Upper lobe of left lung (tissue), 6 donors: ENCODE data around the gene NOTCH1. TPM values are rescaled to one million over a fixed set of nuclear protein-coding genes. Genes with fewer than 3 reads are reported as not detected.

Experiments
- ATAC-seq, 2 donors: fragments of 200-7000 bp; cut with Tn5 transposase; one replicate each; pipeline ENCODE4 v1.9.1; 2022; ENCODE audit warnings: mild to moderate bottlenecking in 2 of 2, moderate library complexity in 2 of 2; ENCODE audit not compliant: low FRiP score in 2 of 2
- DNase-seq, 2 donors: peaks; one replicate each; pipeline ENCODE4 v3.0.0-alpha.2; 2019 to 2020
- H3K27ac ChIP-seq, 4 donors: fragments of 200-600 bp; sonication (generic); one replicate each; pipeline ENCODE4 v1.5.1; 2016 to 2019
- H3K27me3 ChIP-seq, 4 donors: fragments of 200-600 bp; sonication (generic); one replicate each; pipeline ENCODE4 v1.5.1; 2017 to 2019
- H3K36me3 ChIP-seq, 4 donors: fragments of 200-600 bp; sonication (generic); one replicate each; pipeline ENCODE4 v1.5.1; 2016 to 2019
- H3K4me1 ChIP-seq, 4 donors: fragments of 200-600 bp; sonication (generic); one replicate each; pipeline ENCODE4 v1.5.1; 2018 to 2019
- H3K4me3 ChIP-seq, 4 donors: fragments of 200-600 bp; sonication (generic); one replicate each; pipeline ENCODE4 v1.5.1; 2017 to 2019; ENCODE audit warnings: mild to moderate bottlenecking in 2 of 4, moderate library complexity in 1 of 4
- H3K9me3 ChIP-seq, 4 donors: fragments of 200-600 bp; sonication (generic); one replicate each; pipeline ENCODE4 v1.5.1; 2018 to 2019
- EP300 ChIP-seq, 4 donors: sonication (generic); formaldehyde crosslinking; IDR thresholded peaks; one replicate each; pipeline ENCODE4 v1.5.1; 2017; ENCODE audit warnings: antibody characterized with exemption in 4 of 4, control low read depth in 2 of 4
- POLR2A ChIP-seq, 4 donors: fragments of 450-650 bp; IDR thresholded peaks; one replicate each; pipeline ENCODE4 v1.5.1; 2016 to 2017; ENCODE audit warnings: antibody characterized with exemption in 4 of 4, mild to moderate bottlenecking in 2 of 4
- POLR2AphosphoS5 ChIP-seq, 2 donors: sonication (generic); formaldehyde crosslinking; IDR thresholded peaks; one replicate each; pipeline ENCODE4 v1.5.1; 2017; ENCODE audit warnings: antibody characterized with exemption in 2 of 2
- WGBS, 2 donors: methylation state at CpG; one replicate each; pipeline ENCODE4 v1.1.5; 2017 to 2018; 5-methylcytosine and 5-hydroxymethylcytosine counted together
- total RNA-seq, 6 donors: library from RNA; depleted of rRNA in 4 of 6; stranded (reverse); fragments of >200 nt in 4 of 6; gene quantifications; one replicate each; pipeline versions ENCODE4 v1.1.0 to v1.2.1, GENCODE V29; 2016 to 2021
- TF ChIP-seq, protein P1 (sequence below), 6 experiments: fragments of 450-650 bp in 4 of 6; fragments of 200-600 bp in 2 of 6; sonication (generic) in 2 of 6; IDR thresholded peaks; one replicate each; pipeline ENCODE4 v1.5.1; 2016 to 2019; ENCODE audit warnings: antibody characterized with exemption in 6 of 6
- donor health status: DM: no; HTN: no; CAD: no; lungs with moderate emphysema.
- donor health status: DM: no; HTN: yes; CAD: no; lungs with severe emphysema.

Gene NOTCH1
- total RNA-seq, 6 donors from 2014 or later: 49.6 to 175 (median 110) TPM

DNA sequence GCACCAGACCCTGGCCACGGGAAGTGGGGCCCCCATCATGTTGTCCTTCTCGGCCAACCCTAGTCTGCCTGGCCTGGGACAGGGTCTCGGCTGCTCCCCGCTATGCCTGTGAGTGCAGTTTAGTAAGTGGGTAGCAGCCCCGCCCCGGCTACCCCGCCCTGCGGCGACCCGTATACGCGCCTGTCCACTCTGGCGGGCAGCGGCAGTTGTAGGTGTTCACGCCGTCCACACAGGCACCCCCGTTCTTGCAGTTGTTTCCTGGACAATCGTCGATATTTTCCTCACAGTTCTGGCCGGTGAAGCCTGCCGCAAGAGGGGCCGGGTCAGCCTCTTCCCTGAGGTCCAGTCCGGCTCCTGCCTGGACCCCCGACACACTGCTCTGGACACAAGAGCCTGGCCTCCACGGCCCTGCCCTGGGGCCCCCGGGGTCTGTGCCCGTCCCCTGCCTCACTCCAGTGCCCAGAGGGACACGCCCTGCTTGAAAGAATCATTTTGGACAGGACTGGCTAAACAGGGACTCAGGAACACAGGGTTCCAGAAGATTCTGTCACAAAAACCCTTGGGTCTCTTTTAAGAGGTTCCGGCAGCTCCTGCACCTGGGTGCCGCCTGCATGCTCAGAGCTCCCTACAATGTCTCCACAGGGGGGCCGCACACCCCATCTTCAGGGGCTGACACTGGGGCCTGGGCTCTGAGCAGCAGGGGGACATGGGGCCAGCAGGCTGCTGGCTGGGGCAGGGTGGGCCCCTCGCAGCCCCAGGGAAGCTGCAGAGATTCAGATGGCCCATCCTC, 26.4 kb downstream of the NOTCH1 start:
- DNase-seq (peak in 1 of 2 donors; percentile 82), ATAC-seq (peak in 1 of 2 donors; percentile 13)
- Histone ChIP-seq H3K27ac (peak overlapping the region; percentile 80 to 87 (median 86)), H3K9me3 (no peaks in the 10 kb centered on the region), H3K27me3 (no peaks in the 10 kb centered on the region), H3K4me3 (peak overlapping the region in 3 of 4 donors; percentile 15 to 33 (median 31)), H3K36me3 (peaks cover 23 to 84% (median 65%) of the 10 kb centered on the region in 4 donors), H3K4me1 (peaks cover 47 to 80% (median 65%) of the 10 kb centered on the region in 4 donors)
- WGBS, 2 donors: 78 to 79% methylated on average over 25 to 31 of the region's 32 CpGs
- TF ChIP-seq POLR2AphosphoS5 (IDR thresholded peaks at IDR 0.05) (no peak), EP300 (IDR thresholded peaks at IDR 0.05) (peak in 1 of 4 donors; percentile 21), POLR2A (IDR thresholded peaks at IDR 0.05) (peak in 1 of 4 donors; percentile 41)
- TF ChIP-seq, protein P1, sequence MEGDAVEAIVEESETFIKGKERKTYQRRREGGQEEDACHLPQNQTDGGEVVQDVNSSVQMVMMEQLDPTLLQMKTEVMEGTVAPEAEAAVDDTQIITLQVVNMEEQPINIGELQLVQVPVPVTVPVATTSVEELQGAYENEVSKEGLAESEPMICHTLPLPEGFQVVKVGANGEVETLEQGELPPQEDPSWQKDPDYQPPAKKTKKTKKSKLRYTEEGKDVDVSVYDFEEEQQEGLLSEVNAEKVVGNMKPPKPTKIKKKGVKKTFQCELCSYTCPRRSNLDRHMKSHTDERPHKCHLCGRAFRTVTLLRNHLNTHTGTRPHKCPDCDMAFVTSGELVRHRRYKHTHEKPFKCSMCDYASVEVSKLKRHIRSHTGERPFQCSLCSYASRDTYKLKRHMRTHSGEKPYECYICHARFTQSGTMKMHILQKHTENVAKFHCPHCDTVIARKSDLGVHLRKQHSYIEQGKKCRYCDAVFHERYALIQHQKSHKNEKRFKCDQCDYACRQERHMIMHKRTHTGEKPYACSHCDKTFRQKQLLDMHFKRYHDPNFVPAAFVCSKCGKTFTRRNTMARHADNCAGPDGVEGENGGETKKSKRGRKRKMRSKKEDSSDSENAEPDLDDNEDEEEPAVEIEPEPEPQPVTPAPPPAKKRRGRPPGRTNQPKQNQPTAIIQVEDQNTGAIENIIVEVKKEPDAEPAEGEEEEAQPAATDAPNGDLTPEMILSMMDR (IDR thresholded peaks at IDR 0.05): no peak

GRCh38 chr9:136518623-136519022, 27.2 kb downstream of the NOTCH1 start:
- ATAC-seq: no peak
- H3K4me1 ChIP-seq: peaks cover 45 to 72% (median 59%) of the 10 kb centered on the region in 4 donors
- peak overlapping the region in 3 of 4 donors; percentile 85 to 87 (median 86) for H3K27ac ChIP-seq
- 77 to 86% methylated on average over 5 to 18 of the region's 18 CpGs for WGBS, 2 donors
- H3K9me3 ChIP-seq: no peaks in the 10 kb centered on the region
- TF ChIP-seq POLR2AphosphoS5 (IDR thresholded peaks at IDR 0.05): peak in 1 of 2 donors; percentile 21
- TF ChIP-seq EP300 (IDR thresholded peaks at IDR 0.05): no peak
- TF ChIP-seq, protein P1 (IDR thresholded peaks at IDR 0.05): no peak
- H3K27me3 ChIP-seq: no peaks in the 10 kb centered on the region
- peak overlapping the region in 3 of 4 donors; percentile 15 to 33 (median 31) for H3K4me3 ChIP-seq
- peak in 1 of 2 donors; percentile 63 for DNase-seq
- H3K36me3 ChIP-seq: peaks cover 31 to 92% (median 72%) of the 10 kb centered on the region in 4 donors

DNA sequence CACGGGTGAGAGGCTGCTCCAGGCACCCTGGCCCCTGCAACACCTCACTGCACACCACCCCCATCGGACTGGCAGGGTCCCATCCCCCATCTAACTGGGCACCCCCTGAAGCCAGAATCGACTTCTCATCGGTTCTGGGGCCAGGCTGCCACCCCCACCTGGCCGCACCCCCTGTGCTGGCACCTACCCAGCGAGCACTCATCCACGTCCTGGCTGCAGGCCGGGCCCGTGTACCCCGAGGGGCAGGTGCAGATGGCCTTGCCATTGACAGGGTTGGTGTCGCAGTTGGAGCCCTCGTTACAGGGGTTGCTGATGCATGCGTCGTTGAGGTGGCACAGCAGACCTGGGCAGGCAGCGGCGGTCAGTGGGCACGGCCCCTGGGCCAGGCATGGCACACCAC, 27.9 kb downstream of the NOTCH1 start:
- 92 to 100% methylated on average over 1 to 17 of the region's 17 CpGs for WGBS, 2 donors
- Histone ChIP-seq H3K4me1 (peaks cover 43 to 72% (median 59%) of the 10 kb centered on the region in 4 donors), H3K4me3 (peak overlapping the region in 1 of 4 donors; percentile 31), H3K36me3 (peaks cover 37 to 92% (median 75%) of the 10 kb centered on the region in 4 donors), H3K9me3 (no peaks in the 10 kb centered on the region), H3K27me3 (no peaks in the 10 kb centered on the region), H3K27ac (peak overlapping the region in 3 of 4 donors; percentile 13 to 86 (median 85))
- TF ChIP-seq POLR2AphosphoS5 (IDR thresholded peaks at IDR 0.05): no peak
- TF ChIP-seq POLR2A (IDR thresholded peaks at IDR 0.05): no peak
- no peak for TF ChIP-seq EP300 (IDR thresholded peaks at IDR 0.05)
- TF ChIP-seq, protein P1 (IDR thresholded peaks at IDR 0.05): no peak
- no peak for DNase-seq
- no peak for ATAC-seq

DNA sequence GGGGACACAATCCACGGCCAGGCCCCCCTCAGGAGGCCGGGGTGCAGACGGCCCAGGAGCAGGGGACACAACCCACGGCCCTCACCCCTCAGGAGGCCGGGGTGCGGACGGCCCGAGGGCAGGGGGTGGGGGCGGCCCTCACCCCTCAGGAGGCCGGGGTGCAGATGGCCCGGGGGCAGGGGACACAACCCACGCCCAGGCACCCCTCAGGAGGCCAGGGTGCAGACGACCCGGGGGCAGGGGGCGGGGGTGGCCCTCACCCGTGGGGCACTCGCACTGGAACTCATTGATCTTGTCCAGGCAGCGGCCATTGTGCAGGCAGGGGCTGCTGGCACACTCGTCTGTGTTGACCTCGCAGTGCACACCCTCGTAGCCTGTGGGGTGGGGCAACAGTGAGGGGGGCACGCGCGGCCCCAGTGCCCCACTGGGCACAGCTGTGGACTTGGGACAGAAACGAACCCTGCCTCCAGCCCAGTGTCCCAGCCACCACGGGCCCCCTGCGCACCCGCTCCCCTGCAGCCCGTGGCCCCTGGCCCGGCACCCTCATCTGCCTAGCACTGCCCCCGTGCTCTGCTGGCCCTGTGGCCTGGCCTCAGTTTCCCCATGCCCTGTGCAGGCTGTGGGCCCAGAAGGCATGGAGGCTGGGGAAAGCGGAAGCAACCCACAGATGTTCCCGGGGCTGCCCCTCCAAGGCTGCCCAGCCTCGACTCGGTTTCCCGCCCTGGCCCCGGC, 28.7 kb downstream of the NOTCH1 start:
- no peak for ATAC-seq
- WGBS, 2 donors: 78 to 88% methylated on average over 8 to 26 of the region's 37 CpGs

More for the DNA sequence above, 28.7 kb downstream of the NOTCH1 start:
- peaks cover 40 to 92% (median 75%) of the 10 kb centered on the region in 4 donors for H3K36me3 ChIP-seq
- no peaks in the 10 kb centered on the region for H3K9me3 ChIP-seq
- H3K4me1 ChIP-seq: peaks cover 36 to 71% (median 55%) of the 10 kb centered on the region in 4 donors
- H3K27ac ChIP-seq: peak overlapping the region in 3 of 4 donors; percentile 13 to 85 (median 30)
- no peaks in the 10 kb centered on the region for H3K27me3 ChIP-seq
- no peak for DNase-seq
- no peak overlapping the region for H3K4me3 ChIP-seq
- TF ChIP-seq EP300 (IDR thresholded peaks at IDR 0.05) (no peak), POLR2A (IDR thresholded peaks at IDR 0.05) (no peak), POLR2AphosphoS5 (IDR thresholded peaks at IDR 0.05) (no peak)
- TF ChIP-seq, protein P1 (IDR thresholded peaks at IDR 0.05): no peak
